ENCODE results near the gene COL21A1. TPM values are rescaled to one million over a fixed set of nuclear protein-coding genes. Genes with fewer than 3 reads are reported as not detected.

The COL21A1 gene
- total RNA-seq, 1 experiment from 2014 or later: 1.8 TPM

DNA sequence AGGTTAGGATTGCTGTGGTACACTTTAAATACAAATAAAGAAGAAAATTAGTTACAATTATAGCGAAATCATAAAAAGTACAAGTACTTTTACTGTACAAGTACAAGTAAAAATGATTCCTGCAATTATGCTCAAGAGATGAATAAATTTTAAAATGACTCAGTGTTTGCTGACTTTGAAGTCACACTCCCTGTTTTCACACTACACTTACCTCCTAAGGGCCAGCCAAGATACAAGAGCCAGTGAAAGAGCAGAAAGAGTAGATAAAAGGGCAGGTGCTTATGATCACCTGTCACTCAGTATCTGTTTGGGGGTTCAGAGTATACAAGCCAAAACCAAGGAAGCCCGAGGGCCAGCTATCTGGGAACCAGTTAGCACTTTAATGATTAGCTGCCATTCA is 41.0 kb upstream of the COL21A1 start:
- no peak overlapping the region for H3K23ac ChIP-seq (ENCODE audit: insufficient read length, low read depth, low read length)
- no peak overlapping the region for H4K5ac ChIP-seq (ENCODE audit: insufficient read length, low read depth, low read length)
- no peak overlapping the region for H3K4ac ChIP-seq (ENCODE audit: low read depth, low read length)
- no peaks in the 10 kb centered on the region for H3K9me3 ChIP-seq (ENCODE audit: control insufficient read depth, low read depth, low read length)
- TF ChIP-seq, protein P1, sequence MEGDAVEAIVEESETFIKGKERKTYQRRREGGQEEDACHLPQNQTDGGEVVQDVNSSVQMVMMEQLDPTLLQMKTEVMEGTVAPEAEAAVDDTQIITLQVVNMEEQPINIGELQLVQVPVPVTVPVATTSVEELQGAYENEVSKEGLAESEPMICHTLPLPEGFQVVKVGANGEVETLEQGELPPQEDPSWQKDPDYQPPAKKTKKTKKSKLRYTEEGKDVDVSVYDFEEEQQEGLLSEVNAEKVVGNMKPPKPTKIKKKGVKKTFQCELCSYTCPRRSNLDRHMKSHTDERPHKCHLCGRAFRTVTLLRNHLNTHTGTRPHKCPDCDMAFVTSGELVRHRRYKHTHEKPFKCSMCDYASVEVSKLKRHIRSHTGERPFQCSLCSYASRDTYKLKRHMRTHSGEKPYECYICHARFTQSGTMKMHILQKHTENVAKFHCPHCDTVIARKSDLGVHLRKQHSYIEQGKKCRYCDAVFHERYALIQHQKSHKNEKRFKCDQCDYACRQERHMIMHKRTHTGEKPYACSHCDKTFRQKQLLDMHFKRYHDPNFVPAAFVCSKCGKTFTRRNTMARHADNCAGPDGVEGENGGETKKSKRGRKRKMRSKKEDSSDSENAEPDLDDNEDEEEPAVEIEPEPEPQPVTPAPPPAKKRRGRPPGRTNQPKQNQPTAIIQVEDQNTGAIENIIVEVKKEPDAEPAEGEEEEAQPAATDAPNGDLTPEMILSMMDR (conservative IDR thresholded peaks at IDR 0.05): no peak
- no peak overlapping the region for H3K18ac ChIP-seq (ENCODE audit: insufficient read length, low read depth, low read length)
- H2BK15ac ChIP-seq (ENCODE audit: low read depth, low read length): no peak overlapping the region
- Mint-ChIP-seq H3K27ac (no peak overlapping the region), H3K36me3 (ENCODE audit: insufficient read depth in 1 of 3, low read depth in 3 of 3) (no peaks in the 10 kb centered on the region), H3K4me1 (peaks cover 3% of the 10 kb centered on the region in 2 experiments; a peak in 3 of 4 replicates), H3K4me3 (no peak overlapping the region), H3K27me3 (ENCODE audit: low read depth) (no peaks in the 10 kb centered on the region), H3K9me3 (no peaks in the 10 kb centered on the region)
- WGBS (ENCODE audit: extremely low coverage, insufficient read length, low lambda C conversion rate): no CpG with 5 or more reads among the region's 2 CpGs
- no peak overlapping the region for H2BK5ac ChIP-seq (ENCODE audit: insufficient read length, low read length)
- H3K9ac ChIP-seq (ENCODE audit: extremely low read depth, insufficient read length, low read length): no peak overlapping the region
- DNase-seq: no peak
- H2BK12ac ChIP-seq (ENCODE audit: insufficient read length, low read depth, low read length): no peak overlapping the region
- no peak overlapping the region for H4K8ac ChIP-seq (replicated peaks; ENCODE audit: insufficient read length, low read depth, low read length)
- H3K4me2 ChIP-seq (ENCODE audit: insufficient read depth, insufficient read length, low read length): no peak overlapping the region
- no peak overlapping the region for H2BK20ac ChIP-seq (ENCODE audit: low read depth, low read length, poor library complexity, severe bottlenecking)
- no peak overlapping the region for H3K27ac ChIP-seq (ENCODE audit: insufficient read length, low read depth, low read length)
- no peak overlapping the region for H2BK120ac ChIP-seq (ENCODE audit: low read depth, low read length, poor library complexity, severe bottlenecking)
- no peaks in the 10 kb centered on the region for H3K4me1 ChIP-seq (ENCODE audit: insufficient read depth, low read length)
- H3K79me2 ChIP-seq (ENCODE audit: insufficient read depth, low read length): no peaks in the 10 kb centered on the region
- no peaks in the 10 kb centered on the region for H3K23me2 ChIP-seq (ENCODE audit: insufficient read length, low read depth, low read length, poor library complexity, severe bottlenecking)
- no peak overlapping the region for H4K91ac ChIP-seq (ENCODE audit: insufficient read length, low read depth, low read length)
- H3K14ac ChIP-seq (ENCODE audit: insufficient read depth, low read length): no peak overlapping the region
- H3T11ph ChIP-seq (ENCODE audit: low read length): no peak overlapping the region
- H3K79me1 ChIP-seq (ENCODE audit: insufficient read depth, low read depth, low read length, poor library complexity, severe bottlenecking): no peaks in the 10 kb centered on the region
- H3K27me3 ChIP-seq (ENCODE audit: insufficient read depth, low read length): no peaks in the 10 kb centered on the region
- no peaks in the 10 kb centered on the region for H4K20me1 ChIP-seq (ENCODE audit: control insufficient read depth, insufficient read depth, insufficient read length)
- H2AFZ ChIP-seq (ENCODE audit: low read length): no peak overlapping the region
- no peak overlapping the region for H2AK5ac ChIP-seq (ENCODE audit: insufficient read length, low read length)
- no peak overlapping the region for H3K56ac ChIP-seq (ENCODE audit: insufficient read length, low read depth, low read length)
